ENCODE results near the gene SERHL2. TPM values are rescaled to one million over a fixed set of nuclear protein-coding genes. Genes with fewer than 3 reads are reported as not detected.
A peak's percentile ranks its signal among the peaks of the same experiment; 100 is the strongest.
"Not testable (repeated sequence)": the region's sequence is repeated elsewhere in the genome, so short reads cannot be mapped to it uniquely, and the experiment has no call there.

Gene SERHL2
- total and polyA plus RNA-seq, 8 donors = 0.23 to 3.6 (median 0.72) TPM

GRCh38 chr22:42577623-42578240 lies 24.0 kb downstream of the SERHL2 start:
- WGBS, 2 donors = 73 to 74% methylated on average over 14 to 15 of the region's 15 CpGs
- DNase-seq = no peak
- intact Hi-C loops (cut with DNase I) = no loop called here
- no peak for ATAC-seq
- no peaks in the 10 kb centered on the region for H3K27me3 ChIP-seq
- no peak overlapping the region for H3K27ac ChIP-seq
- H3K4me1 ChIP-seq = peaks cover 0 to 3% (median 0%) of the 10 kb centered on the region in 3 donors
- TF ChIP-seq, protein P1, sequence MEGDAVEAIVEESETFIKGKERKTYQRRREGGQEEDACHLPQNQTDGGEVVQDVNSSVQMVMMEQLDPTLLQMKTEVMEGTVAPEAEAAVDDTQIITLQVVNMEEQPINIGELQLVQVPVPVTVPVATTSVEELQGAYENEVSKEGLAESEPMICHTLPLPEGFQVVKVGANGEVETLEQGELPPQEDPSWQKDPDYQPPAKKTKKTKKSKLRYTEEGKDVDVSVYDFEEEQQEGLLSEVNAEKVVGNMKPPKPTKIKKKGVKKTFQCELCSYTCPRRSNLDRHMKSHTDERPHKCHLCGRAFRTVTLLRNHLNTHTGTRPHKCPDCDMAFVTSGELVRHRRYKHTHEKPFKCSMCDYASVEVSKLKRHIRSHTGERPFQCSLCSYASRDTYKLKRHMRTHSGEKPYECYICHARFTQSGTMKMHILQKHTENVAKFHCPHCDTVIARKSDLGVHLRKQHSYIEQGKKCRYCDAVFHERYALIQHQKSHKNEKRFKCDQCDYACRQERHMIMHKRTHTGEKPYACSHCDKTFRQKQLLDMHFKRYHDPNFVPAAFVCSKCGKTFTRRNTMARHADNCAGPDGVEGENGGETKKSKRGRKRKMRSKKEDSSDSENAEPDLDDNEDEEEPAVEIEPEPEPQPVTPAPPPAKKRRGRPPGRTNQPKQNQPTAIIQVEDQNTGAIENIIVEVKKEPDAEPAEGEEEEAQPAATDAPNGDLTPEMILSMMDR (IDR thresholded peaks at IDR 0.05) = no peak
- no peak overlapping the region for H3K4me3 ChIP-seq
- FAIRE-seq = no peak
- H3K36me3 ChIP-seq = peaks cover 0 to 17% (median 2%) of the 10 kb centered on the region in 3 donors
- H3K9me3 ChIP-seq = no peaks in the 10 kb centered on the region

DNA sequence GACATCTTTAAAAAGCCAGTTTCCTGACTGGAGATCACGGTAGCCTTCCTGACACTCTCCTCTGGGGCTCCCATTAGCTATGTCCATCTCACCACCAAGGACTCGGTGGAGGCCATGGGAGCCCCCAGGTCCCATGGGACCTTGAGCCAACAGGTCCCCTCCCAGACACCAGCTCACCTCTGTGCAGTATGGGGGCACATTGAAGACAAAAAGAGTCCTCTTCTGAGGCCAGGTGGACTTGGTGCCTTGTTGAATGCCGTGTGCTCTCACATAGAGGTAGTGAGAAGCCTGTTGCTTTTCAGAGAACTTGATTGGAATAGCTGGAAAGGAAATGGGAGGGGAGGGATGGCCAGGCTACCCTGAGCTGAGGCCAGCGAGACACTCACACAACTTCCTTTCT lies 26.3 kb downstream of the SERHL2 start:
- H3K27me3 ChIP-seq; H3K9me3 ChIP-seq; H3K4me3 ChIP-seq; intact Hi-C loops (cut with DNase I); ATAC-seq; H3K27ac ChIP-seq; DNase-seq; H3K4me1 ChIP-seq; FAIRE-seq: not testable (repeated sequence)
- peaks cover 0 to 26% (median 11%) of the 10 kb centered on the region in 3 donors for H3K36me3 ChIP-seq
- WGBS, 2 donors = 88 to 96% methylated on average over 3 of the region's 4 CpGs

- WGBS, 2 donors = 1% methylated on average over 7 to 11 of the region's 22 CpGs
These were observed 27.5 kb downstream of the SERHL2 start for GRCh38 chr22:42581194-42581761.

DNA sequence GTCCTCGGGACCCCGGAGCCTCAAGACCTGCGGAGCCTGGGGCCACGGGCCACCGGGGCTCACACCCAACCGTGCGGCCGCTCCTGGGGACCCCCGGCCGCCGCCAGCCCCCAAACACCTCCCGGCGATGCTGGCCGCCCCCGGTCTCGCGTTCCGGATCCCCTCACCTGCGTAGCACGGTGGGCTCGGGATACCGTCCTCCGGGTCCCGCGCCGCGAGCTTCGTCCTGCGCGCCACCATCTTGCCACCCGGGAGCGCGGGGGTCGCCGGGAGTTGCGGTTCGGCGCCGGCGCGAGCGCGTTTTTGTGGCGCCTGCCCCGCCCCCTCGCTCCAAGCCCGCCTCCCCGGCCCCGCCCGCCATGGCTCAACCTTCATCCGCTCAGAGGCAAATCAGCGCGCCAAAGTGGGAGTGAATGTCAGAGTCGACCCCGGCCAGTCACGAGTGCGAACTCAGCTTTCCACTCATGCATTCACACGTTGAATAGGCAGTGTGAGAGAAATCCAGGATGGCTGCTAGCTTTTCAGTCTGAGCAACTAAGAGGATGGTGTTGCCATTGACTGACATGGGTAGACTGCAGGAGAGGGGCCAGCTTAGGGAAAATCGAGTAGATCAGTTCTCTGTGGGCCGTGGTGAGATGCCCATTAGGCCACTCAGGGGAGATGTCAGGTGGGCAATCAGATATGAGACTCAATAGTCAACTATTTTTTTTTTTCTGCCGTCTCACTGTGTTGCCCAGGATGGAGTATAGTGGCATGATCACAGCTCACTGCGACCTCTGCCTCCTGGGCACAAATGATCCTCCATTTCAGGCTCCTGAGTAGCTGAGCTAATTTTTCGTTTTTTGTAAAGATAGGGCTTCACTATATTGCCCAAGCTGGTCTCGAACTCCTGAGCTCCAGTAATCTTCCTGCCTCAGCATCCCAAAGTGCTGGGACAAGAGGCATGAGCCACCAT lies 28.3 kb downstream of the SERHL2 start:
- no peak for FAIRE-seq
- no peak overlapping the region for H3K27ac ChIP-seq
- WGBS, 2 donors = 6 to 7% methylated on average over 45 to 64 of the region's 64 CpGs

More at GRCh38 chr22:42581194-42581761, 27.5 kb downstream of the SERHL2 start:
- peak overlapping the region; percentile 74 to 83 (median 76) for H3K4me3 ChIP-seq
- H3K4me1 ChIP-seq; H3K27me3 ChIP-seq; H3K27ac ChIP-seq; intact Hi-C loops (cut with DNase I); H3K9me3 ChIP-seq; FAIRE-seq; DNase-seq: not testable (repeated sequence)
- peak; percentile 33 to 53 (median 44) for ATAC-seq
- H3K36me3 ChIP-seq = peaks cover 0 to 37% (median 15%) of the 10 kb centered on the region in 3 donors

DNA sequence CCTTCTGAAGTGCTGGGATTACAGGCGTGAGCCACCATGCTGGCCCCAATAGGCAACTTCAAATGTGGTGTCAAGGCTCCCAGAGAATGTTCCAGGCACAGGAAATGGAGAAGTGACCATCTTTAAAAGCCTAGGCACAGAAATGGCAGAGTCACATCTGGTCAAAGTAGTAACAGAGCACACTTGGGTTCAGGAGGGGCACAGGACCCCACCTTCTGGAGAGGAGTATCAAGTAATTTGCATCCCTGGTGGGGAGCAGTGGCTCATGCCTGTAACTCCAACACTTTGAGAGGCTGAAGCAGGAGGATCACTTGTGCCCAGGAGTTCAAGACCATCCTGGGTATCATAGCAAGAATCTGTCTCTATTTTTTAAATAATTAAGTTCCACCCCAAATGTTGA lies 29.2 kb downstream of the SERHL2 start:
- TF ChIP-seq, protein P1 (IDR thresholded peaks at IDR 0.05) = no peak
- FAIRE-seq (no peak), ATAC-seq (no peak), DNase-seq (no peak)
- Histone ChIP-seq H3K36me3 (peaks cover 0 to 49% (median 19%) of the 10 kb centered on the region in 3 donors), H3K27me3 (no peaks in the 10 kb centered on the region), H3K27ac (no peak overlapping the region), H3K4me1 (peaks cover 0 to 3% (median 0%) of the 10 kb centered on the region in 3 donors), H3K4me3 (no peak overlapping the region), H3K9me3 (no peaks in the 10 kb centered on the region)
- 86 to 88% methylated on average over 1 of the region's 1 CpG for WGBS, 2 donors
- intact Hi-C loops (cut with DNase I) = no loop called here

More for the DNA sequence above, 28.3 kb downstream of the SERHL2 start:
- H3K36me3 ChIP-seq = peaks cover 0 to 45% (median 19%) of the 10 kb centered on the region in 3 donors
- H3K27me3 ChIP-seq = no peaks in the 10 kb centered on the region
- intact Hi-C loops (cut with DNase I) = no loop called here
- ATAC-seq (peak; percentile 96 to 97 (median 96)), DNase-seq (peak; percentile 63 to 92 (median 80))
- TF ChIP-seq, protein P1 (IDR thresholded peaks at IDR 0.05) = no peak
- H3K9me3 ChIP-seq = no peaks in the 10 kb centered on the region
- peak overlapping the region; percentile 74 to 83 (median 76) for H3K4me3 ChIP-seq
- H3K4me1 ChIP-seq = peaks cover 0 to 3% (median 0%) of the 10 kb centered on the region in 3 donors

All from pancreas (tissue), 10 donors.